ENCODE measurements around the gene RPTOR. TPM values are rescaled to one million over a fixed set of nuclear protein-coding genes. Genes with fewer than 3 reads are reported as not detected.
A peak's percentile ranks its signal among the peaks of the same experiment; 100 is the strongest.
"Not testable (repeated sequence)": the region's sequence is repeated elsewhere in the genome, so short reads cannot be mapped to it uniquely, and the experiment has no call there.

RPTOR gene
- total RNA-seq, 1 donor from 2014 or later: 62.4 TPM

DNA sequence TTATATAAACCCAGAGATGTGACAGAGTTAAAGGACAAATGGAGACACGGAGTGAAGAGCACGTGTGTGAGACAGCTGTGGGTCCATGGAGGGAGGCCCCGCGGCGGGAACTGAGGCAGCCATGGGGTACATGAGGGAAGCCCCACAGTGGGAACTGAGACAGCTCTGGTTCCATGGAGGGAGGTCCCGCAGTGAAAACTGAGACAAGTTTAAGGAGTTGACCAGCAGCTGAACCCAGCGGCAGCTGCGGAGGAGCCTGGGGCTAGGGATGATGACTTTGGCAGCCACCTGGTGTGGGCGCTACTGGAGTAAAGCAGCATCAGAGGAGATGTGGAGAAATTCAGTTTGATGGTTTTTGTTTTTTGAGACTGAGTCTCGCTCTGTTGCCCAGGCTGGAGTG lies 185.1 kb downstream of the RPTOR start:
- peaks cover 28% of the 10 kb centered on the region for H3K4me1 Mint-ChIP-seq (ENCODE audit: low read depth)
- intact Hi-C loops (cut with micrococcal nuclease): no loop called here

DNA sequence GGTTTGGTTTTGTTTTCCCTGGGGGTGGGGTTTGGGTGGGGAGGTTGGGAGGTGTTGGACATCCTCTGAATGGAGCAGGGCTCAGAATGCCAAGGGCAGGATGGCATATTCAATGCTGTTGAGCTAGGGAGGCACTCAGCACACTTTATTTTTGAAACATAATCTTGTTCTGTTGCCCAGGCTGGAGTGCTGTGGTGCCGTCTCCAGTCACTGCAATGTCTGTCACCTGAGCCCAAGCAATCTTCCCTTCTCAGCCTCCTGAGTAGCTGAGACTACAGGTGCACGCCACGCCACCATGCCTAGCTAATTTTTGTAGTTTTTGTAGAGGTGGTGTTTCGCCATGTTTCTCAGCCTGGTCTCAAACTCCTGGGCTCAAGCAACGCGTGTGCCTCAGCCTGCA lies 186.1 kb downstream of the RPTOR start:
- Mint-ChIP-seq H3K4me3 (ENCODE audit: low read depth) (peak overlapping the region; percentile 38), H3K27me3 (ENCODE audit: low read depth) (no peaks in the 10 kb centered on the region), H3K4me1 (ENCODE audit: low read depth) (peaks cover 27% of the 10 kb centered on the region), H3K36me3 (ENCODE audit: low read depth) (peaks cover 39% of the 10 kb centered on the region), H3K9me3 (no peaks in the 10 kb centered on the region), H3K27ac (peak overlapping the region; percentile 75)
- no peak for DNase-seq (ENCODE audit: low spot score)
- intact Hi-C loops (cut with micrococcal nuclease): no loop called here

More for the DNA sequence above, 185.1 kb downstream of the RPTOR start:
- no peak for DNase-seq (ENCODE audit: low spot score)
- H3K36me3 Mint-ChIP-seq (ENCODE audit: low read depth): peaks cover 31% of the 10 kb centered on the region
- H3K4me3 Mint-ChIP-seq (ENCODE audit: low read depth): no peak overlapping the region
- no peaks in the 10 kb centered on the region for H3K9me3 Mint-ChIP-seq
- peak overlapping the region; percentile 57 for H3K27ac Mint-ChIP-seq
- H3K27me3 Mint-ChIP-seq (ENCODE audit: low read depth): no peaks in the 10 kb centered on the region

DNA sequence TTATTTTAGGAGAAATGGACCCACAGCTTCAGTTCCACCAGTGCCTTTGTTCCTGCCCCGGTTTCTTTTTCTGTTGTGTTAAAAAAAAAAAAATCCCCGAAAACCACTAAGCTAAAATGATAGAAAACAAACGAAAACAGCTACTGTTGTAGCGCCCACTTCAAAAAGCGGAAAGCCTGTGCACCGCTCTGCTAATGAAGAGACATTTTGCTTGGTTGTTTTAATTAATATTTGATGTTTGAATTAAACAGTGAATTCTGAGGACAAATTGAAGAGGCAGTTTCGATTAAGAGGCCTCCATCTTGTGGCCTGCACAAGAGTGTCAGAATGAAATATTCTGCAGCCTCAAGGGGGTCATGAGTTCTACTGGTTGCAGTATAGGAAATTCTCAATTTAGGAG lies 186.7 kb downstream of the RPTOR start:
- Mint-ChIP-seq H3K4me3 (ENCODE audit: low read depth) (peak overlapping the region; percentile 38), H3K27ac (peak overlapping the region; percentile 75), H3K27me3 (ENCODE audit: low read depth) (no peaks in the 10 kb centered on the region), H3K9me3 (no peaks in the 10 kb centered on the region), H3K36me3 (ENCODE audit: low read depth) (peaks cover 37% of the 10 kb centered on the region), H3K4me1 (ENCODE audit: low read depth) (peaks cover 29% of the 10 kb centered on the region)
- intact Hi-C loops (cut with micrococcal nuclease): no loop called here
- no peak for DNase-seq (ENCODE audit: low spot score)

DNA sequence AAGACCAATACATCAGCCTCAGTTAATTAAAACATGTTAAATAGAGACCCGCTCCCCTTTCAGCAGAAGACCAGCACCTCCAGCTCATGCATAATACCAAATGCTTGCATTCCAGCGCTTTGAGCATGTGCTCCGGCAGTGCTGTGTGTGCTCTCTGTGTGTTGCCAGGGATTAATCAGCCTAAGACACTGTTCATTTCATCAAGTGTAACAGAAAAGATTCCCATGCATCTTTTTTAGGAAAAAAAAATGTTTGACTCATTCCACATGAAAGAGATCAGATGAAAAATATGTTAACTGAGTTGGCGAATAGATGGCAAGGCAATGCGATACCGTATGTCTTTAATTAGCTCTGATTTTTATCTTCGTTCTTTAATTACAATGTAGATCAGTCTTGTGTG lies 187.6 kb downstream of the RPTOR start:
- peaks cover 34% of the 10 kb centered on the region for H3K4me1 Mint-ChIP-seq (ENCODE audit: low read depth)
- H3K27ac Mint-ChIP-seq: no peak overlapping the region

DNA sequence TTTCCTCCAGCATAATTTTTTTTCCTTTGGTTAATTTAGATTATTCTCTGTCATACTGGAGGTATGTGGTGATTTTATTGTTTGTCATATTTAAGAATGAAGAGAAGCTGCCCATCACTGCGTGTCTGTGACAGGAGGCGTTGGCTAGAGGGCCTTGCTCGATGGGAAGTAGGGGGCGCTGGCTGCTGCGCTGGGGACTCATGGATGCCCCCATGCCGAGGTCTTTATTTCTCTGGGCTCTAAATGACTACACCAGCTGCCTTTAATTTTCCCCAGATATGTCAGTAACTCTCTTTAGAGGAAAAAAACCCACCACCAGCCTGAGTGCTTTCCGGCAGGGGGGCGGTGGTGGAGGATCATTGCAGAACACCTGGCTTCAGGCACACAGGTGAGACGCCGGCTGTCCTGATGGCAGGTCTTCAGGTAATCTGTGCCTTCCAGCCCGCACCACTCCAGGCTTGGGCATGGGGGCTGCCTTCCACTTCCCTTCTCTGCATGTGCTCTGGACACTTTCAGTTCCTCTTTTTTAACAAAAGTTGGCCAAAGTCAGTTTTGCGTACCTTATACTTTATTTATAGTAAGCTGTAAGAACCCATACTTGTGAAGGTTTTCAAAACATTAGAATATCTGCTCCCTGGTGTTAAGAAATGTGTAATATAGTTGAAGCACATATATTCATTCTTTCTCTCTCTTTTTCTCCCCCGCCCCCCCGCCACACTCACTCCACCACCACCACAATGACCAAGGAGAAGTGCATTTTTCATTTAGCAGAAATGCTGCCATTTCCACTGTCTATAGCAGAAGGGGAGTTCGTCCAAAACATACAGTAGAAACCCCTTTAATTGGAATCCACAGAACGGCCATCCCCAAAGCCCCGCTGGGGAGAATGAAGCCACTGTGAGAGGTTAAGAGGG lies 192.7 kb downstream of the RPTOR start:
- intact Hi-C loops (cut with micrococcal nuclease): no loop called here
- peaks cover 55% of the 10 kb centered on the region for H3K36me3 Mint-ChIP-seq (ENCODE audit: low read depth)
- H3K9me3 Mint-ChIP-seq: peaks cover 5% of the 10 kb centered on the region
- DNase-seq (ENCODE audit: low spot score): no peak
- H3K27me3 Mint-ChIP-seq (ENCODE audit: low read depth): no peaks in the 10 kb centered on the region
- H3K27ac Mint-ChIP-seq: no peak overlapping the region
- peaks cover 47% of the 10 kb centered on the region for H3K4me1 Mint-ChIP-seq (ENCODE audit: low read depth)
- no peak overlapping the region for H3K4me3 Mint-ChIP-seq (ENCODE audit: low read depth)

More for the DNA sequence above, 187.6 kb downstream of the RPTOR start:
- Mint-ChIP-seq H3K36me3 (ENCODE audit: low read depth) (peaks cover 32% of the 10 kb centered on the region), H3K9me3 (no peaks in the 10 kb centered on the region), H3K4me3 (ENCODE audit: low read depth) (no peak overlapping the region), H3K27me3 (ENCODE audit: low read depth) (no peaks in the 10 kb centered on the region)
- intact Hi-C loops (cut with micrococcal nuclease): no loop called here
- DNase-seq (ENCODE audit: low spot score): no peak

DNA sequence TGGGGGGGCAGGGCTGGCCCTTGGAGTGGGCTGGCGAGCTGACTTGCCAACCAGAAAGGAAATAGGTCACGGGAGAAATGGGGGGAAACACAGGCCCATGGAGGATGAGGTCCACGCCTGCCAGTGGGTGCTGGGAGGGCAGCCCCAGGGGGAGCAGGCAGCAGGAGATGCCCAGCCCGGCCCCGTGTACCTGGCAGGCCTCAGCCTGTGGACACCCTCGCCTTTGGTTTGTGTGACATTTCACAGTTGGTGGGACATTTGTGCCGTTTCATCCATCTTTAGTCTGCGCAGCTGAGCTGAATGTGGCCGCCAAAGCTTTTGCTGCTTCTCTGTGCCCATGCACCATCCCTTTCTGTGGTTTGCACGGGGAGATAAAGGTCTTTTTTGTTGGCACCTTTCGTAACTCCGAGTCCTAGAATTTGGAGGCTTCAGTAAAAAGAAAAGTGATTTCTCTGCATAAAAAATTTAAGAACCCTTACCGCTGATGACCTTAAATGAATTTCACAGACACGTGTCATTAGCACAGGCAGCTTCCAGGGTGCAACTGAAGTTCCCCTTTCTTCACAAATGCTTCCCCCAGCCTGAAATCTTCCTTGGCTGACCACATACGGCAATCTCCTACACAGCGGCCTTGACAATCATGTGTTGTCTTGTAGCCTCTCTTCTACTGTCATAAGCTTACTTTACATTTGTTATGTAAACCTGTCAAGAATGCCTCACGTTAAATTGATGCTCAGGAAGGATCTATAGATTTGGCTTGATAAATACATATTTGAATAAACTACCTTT lies 193.6 kb downstream of the RPTOR start:
- no peak for DNase-seq (ENCODE audit: low spot score)
- Mint-ChIP-seq H3K4me3 (ENCODE audit: low read depth) (no peak overlapping the region), H3K9me3 (peaks cover 5% of the 10 kb centered on the region), H3K36me3 (ENCODE audit: low read depth) (peaks cover 58% of the 10 kb centered on the region), H3K27ac (peak overlapping the region; percentile 17), H3K4me1 (ENCODE audit: low read depth) (peaks cover 53% of the 10 kb centered on the region), H3K27me3 (ENCODE audit: low read depth) (no peaks in the 10 kb centered on the region)
- intact Hi-C loops (cut with micrococcal nuclease): no loop called here

DNA sequence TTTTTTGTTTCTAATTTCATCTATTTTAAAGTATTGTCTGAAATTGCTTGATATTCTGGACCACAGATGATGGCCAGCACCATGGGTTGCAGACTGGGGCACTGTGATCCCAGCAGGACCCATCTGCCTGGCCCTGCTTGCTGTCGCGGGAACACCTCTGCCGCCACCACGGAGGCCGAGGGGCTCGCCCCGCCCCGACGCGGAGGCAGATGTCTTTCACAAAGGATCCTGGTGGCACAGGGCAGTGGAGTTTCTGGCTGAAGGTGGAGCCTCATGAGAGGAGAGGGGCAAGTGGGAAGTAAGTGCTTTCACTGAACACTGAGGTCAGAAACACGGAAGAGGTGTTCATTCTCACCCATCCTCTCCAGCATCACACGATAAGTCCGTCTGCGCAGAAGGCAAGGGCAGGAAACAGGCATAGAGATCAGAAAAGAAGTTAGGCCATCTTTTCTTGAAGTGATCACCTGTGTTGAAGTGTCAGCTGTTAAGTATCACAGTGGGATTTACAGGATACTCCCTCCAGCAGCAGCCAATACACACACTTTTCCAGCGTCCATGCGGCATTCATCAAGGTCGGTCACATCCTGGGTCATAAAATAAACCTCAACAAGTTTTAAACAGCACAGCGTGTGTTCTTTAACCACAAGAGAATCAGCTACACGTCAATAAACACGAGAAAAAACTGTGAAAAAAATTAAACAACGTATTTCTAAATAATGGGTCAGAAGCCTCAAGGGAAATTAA lies 194.5 kb downstream of the RPTOR start:
- H3K4me1 Mint-ChIP-seq (ENCODE audit: low read depth): peaks cover 51% of the 10 kb centered on the region
- no peak for DNase-seq (ENCODE audit: low spot score)
- H3K27me3 Mint-ChIP-seq (ENCODE audit: low read depth): no peaks in the 10 kb centered on the region
- peaks cover 5% of the 10 kb centered on the region for H3K9me3 Mint-ChIP-seq
- H3K27ac Mint-ChIP-seq: peak overlapping the region; percentile 71
- intact Hi-C loops (cut with micrococcal nuclease): no loop called here
- H3K4me3 Mint-ChIP-seq (ENCODE audit: low read depth): peak overlapping the region; percentile 40
- peaks cover 54% of the 10 kb centered on the region for H3K36me3 Mint-ChIP-seq (ENCODE audit: low read depth)

DNA sequence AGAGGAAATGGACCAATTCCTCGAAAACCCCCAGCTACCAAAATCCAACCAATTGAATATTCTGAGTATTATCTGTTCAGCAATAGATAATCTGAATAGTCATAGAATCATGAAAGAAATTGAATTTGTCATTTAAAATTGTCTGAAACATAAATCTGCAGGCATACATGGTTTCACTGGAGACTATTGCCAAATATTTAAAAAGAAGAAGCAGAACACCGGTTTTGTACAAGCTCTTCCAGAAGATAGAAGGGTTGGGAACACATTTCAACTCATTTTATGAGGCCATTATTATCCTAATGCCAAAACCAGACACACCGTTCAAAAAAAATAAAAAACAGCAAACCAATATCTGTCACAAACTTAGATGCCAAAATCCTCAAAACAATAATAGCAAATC lies 195.5 kb downstream of the RPTOR start:
- Mint-ChIP-seq H3K4me1 (ENCODE audit: low read depth) (peaks cover 52% of the 10 kb centered on the region), H3K27ac (no peak overlapping the region), H3K36me3 (ENCODE audit: low read depth) (peaks cover 47% of the 10 kb centered on the region), H3K4me3 (ENCODE audit: low read depth) (no peak overlapping the region), H3K9me3 (peaks cover 5% of the 10 kb centered on the region), H3K27me3 (ENCODE audit: low read depth) (no peaks in the 10 kb centered on the region)
- intact Hi-C loops (cut with micrococcal nuclease): no loop called here
- DNase-seq (ENCODE audit: low spot score): no peak

DNA sequence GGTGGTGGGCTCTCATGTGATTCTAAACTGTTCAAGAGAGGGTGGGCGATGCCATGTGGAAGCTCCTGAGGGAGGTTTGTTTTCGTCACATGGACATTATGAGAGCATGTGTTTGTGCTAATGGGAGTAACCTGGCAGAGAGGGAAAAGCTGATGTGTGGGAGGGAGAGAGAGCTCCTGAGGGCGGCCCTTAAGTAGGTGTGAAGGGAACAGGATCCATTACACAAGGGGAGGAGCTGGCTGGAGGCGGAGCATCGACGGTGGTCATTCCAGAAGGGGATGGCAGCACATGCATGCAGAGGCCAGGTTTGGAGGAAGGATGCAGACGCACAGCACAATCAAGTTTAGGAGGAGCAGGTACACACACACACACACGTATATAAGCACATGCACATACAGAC lies 197.5 kb downstream of the RPTOR start:
- H3K9me3 Mint-ChIP-seq: peaks cover 5% of the 10 kb centered on the region
- H3K36me3 Mint-ChIP-seq (ENCODE audit: low read depth): peaks cover 50% of the 10 kb centered on the region
- no peak overlapping the region for H3K27ac Mint-ChIP-seq
- no peak overlapping the region for H3K4me3 Mint-ChIP-seq (ENCODE audit: low read depth)
- H3K4me1 Mint-ChIP-seq (ENCODE audit: low read depth): peaks cover 51% of the 10 kb centered on the region
- intact Hi-C loops (cut with micrococcal nuclease): no loop called here
- no peaks in the 10 kb centered on the region for H3K27me3 Mint-ChIP-seq (ENCODE audit: low read depth)
- no peak for DNase-seq (ENCODE audit: low spot score)

DNA sequence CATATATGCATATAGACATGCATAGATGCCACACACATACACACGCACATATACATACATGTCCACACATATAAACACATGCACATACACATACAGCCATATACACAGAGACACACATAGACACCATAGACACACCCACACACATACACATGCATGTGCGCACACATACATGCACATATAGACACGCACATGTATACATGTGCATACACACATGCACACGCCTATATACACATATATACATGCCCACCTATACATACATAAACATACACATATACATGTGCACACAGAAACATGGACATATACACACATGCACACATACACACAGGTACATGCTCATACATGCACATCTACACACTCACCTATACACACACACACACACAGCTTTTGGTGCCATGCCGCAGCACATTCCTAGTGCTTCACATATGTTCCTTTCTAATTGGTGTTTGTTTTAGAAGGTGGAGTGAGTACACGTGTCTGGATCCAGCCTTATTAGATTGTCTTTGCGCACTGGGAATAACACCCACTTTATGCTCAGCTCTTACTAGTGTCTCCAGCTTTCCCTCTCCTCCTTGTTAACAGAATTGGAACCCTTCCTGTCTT lies 198.0 kb downstream of the RPTOR start:
- Mint-ChIP-seq H3K9me3 (peaks cover 5% of the 10 kb centered on the region), H3K4me3 (ENCODE audit: low read depth) (peak overlapping the region; percentile 56), H3K4me1 (ENCODE audit: low read depth) (peaks cover 54% of the 10 kb centered on the region), H3K27me3 (ENCODE audit: low read depth) (no peaks in the 10 kb centered on the region), H3K36me3 (ENCODE audit: low read depth) (peaks cover 56% of the 10 kb centered on the region), H3K27ac (peak overlapping the region; percentile 81)
- DNase-seq (ENCODE audit: low spot score): no peak
- intact Hi-C loops (cut with micrococcal nuclease): no loop called here

DNA sequence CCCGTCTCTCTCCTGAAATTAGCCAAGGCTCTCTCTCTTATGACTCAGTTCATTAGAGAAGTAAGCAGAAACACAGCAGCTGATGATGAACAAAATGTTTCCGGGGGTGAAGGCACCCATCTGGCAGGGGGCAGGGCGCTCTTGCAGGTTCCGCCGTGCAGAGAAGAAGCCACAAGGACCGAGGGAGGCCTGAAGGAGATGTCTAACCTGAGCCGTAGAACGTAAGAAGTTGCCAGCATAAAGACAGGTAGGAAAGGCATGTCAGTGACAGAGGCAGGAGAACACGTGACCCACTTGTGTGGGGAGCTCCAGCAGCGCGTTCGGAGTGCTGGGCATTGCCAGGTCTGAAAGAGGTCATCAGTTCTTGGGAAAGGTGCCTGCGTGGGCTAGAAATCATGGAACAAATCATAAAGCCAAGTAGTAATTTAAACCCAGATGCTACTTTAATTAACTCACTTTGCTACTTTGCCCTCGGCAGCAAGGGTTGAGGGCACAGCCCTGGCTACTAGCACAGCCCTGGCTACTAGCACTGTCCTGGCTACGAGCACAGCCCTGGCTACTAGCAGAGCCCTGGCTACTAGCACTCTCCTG lies 198.6 kb downstream of the RPTOR start:
- Mint-ChIP-seq H3K27me3 (ENCODE audit: low read depth) (no peaks in the 10 kb centered on the region), H3K27ac (peak overlapping the region; percentile 81), H3K4me1 (ENCODE audit: low read depth) (peaks cover 51% of the 10 kb centered on the region), H3K36me3 (ENCODE audit: low read depth) (peaks cover 57% of the 10 kb centered on the region), H3K4me3 (ENCODE audit: low read depth) (peak overlapping the region; percentile 56), H3K9me3 (peaks cover 5% of the 10 kb centered on the region)
- DNase-seq (ENCODE audit: low spot score): peak; percentile 33
- intact Hi-C loops (cut with micrococcal nuclease): no loop called here

DNA sequence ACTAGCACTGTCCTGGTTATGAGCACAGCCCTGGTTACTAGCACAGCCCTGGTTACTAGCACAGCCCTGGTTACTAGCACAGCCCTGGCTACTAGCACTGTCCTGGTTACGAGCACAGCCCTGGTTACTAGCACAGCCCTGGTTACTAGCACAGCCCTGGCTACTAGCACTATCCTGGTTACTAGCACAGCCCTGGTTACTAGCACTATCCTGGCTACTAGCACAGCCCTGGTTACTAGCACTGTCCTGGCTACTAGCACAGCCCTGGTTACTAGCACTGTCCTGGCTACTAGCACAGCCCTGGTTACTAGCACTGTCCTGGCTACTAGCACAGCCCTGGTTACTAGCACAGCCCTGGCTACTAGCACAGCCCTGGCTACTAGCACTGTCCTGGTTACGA lies 199.3 kb downstream of the RPTOR start:
- intact Hi-C loops (cut with micrococcal nuclease); H3K27ac Mint-ChIP-seq; H3K4me3 Mint-ChIP-seq (ENCODE audit: low read depth); H3K27me3 Mint-ChIP-seq (ENCODE audit: low read depth); DNase-seq (ENCODE audit: low spot score); H3K9me3 Mint-ChIP-seq: not testable (repeated sequence)
- peaks cover 45% of the 10 kb centered on the region for H3K4me1 Mint-ChIP-seq (ENCODE audit: low read depth)
- H3K36me3 Mint-ChIP-seq (ENCODE audit: low read depth): peaks cover 53% of the 10 kb centered on the region
